Stimulated activated CD8-positive, alpha-beta memory T cell treated with anti-CD3 and anti-CD28 coated beads, Interleukin-7, amount 100 ng/mL, for 24 hours (primary cell): ENCODE results near the gene AP1S1.
"Not testable (repeated sequence)": the region's sequence is repeated elsewhere in the genome, so short reads cannot be mapped to it uniquely, and the experiment has no call there.

ENCODE experiments used
- DNase-seq: peaks from one replicate; pipeline ENCODE4 v3.0.0-alpha.2; 2020; ENCODE audit warnings: low read depth

The AP1S1 gene

DNA sequence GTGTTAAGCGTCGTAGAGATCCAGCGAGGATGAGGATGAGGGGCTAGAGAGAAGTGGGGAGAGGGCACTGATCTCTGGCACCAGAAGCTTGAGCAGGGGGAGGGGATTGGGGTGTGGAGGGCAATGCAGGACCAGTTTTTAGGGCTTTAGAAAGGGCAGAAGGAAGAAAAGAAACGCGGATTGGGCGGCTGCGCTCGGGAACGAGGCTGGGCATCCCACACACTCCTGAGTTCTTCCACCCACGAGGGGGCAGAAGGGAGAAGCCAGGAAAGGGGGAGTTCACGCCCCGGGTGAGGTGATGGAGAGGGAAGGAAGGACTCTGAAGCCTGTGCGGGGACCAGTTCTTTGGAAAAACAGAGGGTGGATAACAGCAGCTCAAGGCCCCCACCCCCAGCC is 17.2 kb downstream of the AP1S1 start:
- no peak for DNase-seq

- no peak for DNase-seq
Measured at GRCh38 chr7:101172005-101172853, 18.0 kb downstream of the AP1S1 start.

GRCh38 chr7:101172854-101173751 is 18.8 kb downstream of the AP1S1 start:
- DNase-seq = no peak

- peak; percentile 49 for DNase-seq
Measured at GRCh38 chr7:101173752-101174244, 19.5 kb downstream of the AP1S1 start.

DNA sequence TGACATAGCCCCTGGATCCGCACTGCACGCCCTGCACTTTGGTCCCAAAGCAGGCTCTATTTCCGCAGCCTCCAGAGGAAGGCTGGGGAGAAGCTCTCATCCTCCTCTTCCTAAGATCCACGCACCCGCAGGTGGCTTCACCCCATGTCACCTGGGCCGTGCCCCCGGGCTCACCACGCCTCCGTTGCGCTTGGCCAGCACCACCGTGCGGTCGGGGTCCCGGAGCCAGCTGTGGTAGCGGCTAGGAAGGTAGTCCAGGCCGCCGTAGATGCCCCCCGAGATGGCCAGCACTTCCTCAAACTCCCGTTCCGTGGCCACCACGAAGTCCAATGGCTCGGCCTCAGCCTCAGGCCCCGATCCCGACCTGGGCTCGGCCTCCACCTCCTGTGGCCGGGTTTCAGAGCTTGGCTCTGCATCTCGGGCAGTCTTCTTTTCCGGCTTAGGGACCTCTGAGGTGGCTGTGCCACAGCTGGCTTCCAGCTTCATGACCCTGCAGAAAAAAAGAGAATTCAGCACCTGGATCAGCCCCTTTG is 20.1 kb downstream of the AP1S1 start:
- DNase-seq = no peak

DNA sequence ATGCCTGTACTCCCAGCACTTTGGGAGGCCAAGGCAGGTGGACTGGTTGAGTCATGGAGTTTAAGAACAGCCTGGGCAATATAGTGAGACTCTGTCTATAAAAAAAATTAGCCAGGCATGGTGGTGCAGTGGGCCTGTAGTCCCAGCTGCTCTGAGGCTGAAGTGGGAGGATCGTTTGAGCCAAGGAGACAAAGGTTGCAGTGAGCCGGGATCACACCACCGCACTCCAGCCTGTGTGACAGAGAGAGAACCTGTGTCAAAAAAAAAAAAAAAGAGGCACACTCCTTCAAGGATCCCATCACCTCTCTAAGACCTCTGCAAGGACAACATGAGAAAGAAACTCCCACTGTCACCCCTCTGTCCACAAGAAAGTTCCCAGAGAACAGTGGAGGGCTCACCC is 21.4 kb downstream of the AP1S1 start:
- no peak for DNase-seq

GRCh38 chr7:101177644-101178043 is 23.4 kb downstream of the AP1S1 start:
- no peak for DNase-seq

DNA sequence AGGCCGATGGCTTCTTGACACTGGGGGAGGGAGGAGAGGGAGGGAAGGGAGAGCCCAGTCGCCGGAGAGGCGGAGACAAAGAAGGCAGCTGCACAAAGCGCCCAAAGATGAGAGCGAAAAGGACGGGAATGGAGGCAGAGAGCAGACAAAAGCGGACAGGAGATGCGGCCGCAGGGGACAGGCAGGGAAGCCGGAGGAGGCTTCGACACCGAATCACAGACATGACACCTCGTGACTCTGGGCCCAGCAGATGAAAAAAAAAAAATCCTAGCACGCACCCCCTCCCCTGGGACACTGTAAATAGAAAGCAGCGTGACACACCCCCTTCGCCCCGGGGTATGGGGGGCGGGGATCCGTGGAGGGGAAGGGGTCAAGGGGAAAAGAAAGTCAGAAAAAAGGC is 24.8 kb downstream of the AP1S1 start:
- DNase-seq = no peak

- DNase-seq = no peak
Measured at GRCh38 chr7:101179713-101180112, 25.4 kb downstream of the AP1S1 start.

DNA sequence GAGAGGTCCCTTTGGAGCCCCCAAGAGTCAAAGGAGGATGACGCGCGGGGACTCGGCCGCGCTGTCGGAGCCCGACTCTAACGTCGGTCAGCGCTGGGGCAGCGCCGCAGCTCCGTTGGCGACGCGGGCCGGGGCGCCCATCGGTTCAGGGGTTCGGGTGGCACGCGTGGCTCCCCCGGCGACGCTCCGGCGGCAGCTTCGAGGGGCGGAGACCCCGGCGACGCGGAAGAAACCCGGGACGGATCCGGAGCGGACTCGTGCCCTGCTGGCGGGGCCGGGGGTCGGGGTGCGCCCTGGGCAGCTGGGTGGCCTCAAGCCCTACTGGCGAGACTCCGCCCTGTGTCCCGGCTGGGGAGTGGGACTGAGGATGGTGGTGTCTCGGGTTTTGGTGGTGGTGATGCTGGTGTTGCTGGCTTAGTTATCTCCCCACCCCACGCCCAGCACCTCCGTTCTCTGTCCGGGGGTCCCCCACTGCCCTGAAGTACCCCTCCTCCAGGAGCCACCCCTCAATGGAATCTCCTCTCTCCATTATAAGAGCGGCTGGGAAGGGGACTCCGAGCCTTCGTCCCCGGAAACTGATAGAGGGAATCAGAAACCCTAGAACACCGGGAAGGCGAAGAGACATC is 26.0 kb downstream of the AP1S1 start, which contains the start of gene NAT16:
NAT16 (minus strand) TSS at position 164 of the 626 bp plus-strand sequence. CDS start 5,486 bp downstream, outside the sequence.
- no peak for DNase-seq

DNA sequence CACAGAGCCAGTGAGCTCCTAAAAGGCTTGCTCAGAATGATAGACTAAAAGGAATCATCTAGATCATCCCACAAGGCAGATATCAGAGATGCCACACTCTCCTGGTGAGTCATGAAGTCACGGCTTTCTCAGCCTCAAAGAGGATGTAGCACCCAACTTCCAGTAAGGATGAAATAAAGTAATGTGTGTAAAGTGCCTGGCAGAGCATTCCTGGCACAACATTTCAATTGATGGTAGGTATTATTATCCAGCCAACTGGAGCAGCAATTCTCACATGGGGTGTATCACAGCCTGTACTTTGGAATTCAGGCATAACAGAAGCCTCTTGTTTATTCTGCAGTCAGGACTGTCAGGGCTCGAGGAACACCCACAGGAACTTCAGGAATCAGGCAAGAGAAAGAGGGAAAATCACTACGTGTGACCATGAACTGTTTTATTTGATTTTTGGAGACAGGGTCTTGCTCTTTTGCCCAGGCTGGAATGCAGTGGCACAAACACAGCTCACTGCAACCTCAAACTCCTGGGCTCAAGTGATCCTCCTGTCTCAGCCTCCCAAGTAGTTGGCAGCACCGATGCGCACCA is 31.1 kb downstream of the AP1S1 start:
- no peak for DNase-seq

- DNase-seq = no peak
Measured at GRCh38 chr7:101186194-101186593, 31.9 kb downstream of the AP1S1 start.

DNA sequence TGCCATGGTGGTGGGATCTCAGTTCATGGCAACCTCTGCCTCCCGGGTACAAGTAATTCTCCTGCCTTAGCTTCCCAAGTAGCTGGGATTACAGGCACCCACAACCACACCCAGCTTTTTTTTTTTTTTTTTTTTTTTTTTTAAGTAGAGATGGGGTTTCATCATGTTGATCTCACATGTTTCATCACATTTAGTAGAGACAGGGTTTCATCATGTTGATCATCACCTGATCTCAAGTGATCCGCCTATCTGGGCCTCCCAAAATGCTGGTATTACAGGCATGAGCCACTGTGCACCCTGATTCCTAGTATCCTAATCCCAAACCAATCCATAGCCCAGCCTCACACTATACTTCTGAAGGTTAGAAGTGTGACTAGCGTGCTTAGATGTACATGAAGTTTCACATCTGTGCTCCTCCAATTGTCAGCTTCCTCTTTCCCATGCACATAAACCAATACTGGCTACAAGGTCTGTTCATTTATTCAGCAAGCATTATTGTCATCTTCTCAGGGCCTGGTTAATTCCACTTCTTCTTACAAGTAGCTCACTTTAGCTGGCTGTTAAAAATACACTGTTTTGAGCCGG is 32.7 kb downstream of the AP1S1 start:
- DNase-seq = no peak

DNA sequence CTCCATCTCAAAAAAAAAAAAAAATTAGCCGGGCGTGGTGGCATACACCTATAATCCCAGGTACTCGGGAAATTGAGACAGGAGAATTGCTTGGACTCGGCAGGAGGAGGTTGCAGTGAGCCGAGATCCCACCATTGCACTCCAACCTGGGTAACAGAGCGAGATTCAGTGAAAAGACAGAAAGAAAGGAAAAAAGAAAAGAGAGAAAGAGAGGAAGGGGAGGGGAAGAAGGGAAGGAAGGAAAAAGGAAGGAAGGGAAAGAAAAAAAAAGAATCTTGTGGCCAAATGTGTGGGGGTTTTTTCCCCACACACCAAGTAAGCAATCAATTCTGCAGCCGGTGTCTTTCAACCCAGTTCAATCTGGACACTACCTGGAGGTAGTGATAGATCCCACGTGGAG is 34.8 kb downstream of the AP1S1 start:
- no peak for DNase-seq

GRCh38 chr7:101195884-101196283 is 41.6 kb downstream of the AP1S1 start:
- DNase-seq = no peak

DNA sequence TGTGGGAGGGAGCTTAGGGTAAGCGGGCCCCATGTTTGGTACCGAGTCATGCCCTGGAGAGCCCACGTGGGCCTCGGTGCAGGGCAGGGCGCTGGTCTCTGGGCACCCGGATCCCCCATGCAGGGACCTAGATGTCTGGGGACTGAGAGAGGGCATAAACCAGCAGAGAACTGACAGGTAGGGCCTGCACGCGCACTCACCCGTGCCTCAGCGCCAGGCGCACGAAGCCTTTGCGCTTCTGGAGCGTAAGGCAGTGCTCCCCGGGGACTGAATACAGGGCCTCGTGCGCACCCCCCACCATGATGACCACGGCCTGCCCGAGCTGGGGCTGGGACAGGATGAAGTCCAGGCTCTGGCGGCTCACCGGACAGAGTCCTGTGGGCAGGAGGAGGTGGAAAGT is 43.7 kb downstream of the AP1S1 start:
- no peak for DNase-seq

DNA sequence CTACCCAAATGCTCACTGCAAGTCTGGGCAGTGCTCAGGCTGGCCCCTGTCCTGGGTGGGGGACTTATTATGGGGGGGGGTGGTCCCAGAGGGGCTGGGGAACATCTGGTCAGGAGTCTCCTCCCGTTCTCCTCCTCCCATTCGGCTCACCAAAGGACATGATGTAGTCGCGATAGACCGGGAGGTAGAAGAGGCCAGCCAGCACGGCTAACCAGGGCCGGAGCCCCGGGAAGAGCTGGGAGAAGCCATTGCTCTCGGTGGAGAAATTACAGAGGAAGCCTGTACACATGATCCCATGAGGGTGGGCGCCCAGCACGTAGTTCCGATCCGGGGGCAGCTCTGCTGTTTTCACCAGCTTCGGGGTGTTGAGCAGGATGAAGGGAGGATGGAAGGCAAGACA is 44.2 kb downstream of the AP1S1 start:
- no peak for DNase-seq

DNA sequence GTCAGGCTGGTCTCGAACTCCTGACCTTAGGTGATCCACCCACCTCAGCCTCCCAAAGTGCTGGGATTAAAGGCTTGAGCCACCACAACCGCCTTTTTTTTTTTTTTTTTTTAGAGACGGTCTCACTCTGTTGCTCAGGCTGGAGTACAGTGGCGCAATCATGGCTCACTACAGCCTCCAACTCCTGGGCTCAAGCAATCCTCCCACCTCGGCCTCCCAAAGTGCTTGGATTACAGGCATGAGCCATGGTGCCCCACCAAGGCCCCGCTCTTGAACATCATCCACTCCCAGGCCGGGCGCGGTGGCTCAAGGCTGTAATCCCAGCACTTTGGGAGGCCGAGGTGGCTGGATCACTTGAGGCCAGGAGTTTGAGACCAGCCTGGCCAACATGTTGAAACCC is 45.2 kb downstream of the AP1S1 start:
- not testable (repeated sequence) for DNase-seq

GRCh38 chr7:101200504-101200861 is 46.2 kb downstream of the AP1S1 start:
- DNase-seq = no peak

DNA sequence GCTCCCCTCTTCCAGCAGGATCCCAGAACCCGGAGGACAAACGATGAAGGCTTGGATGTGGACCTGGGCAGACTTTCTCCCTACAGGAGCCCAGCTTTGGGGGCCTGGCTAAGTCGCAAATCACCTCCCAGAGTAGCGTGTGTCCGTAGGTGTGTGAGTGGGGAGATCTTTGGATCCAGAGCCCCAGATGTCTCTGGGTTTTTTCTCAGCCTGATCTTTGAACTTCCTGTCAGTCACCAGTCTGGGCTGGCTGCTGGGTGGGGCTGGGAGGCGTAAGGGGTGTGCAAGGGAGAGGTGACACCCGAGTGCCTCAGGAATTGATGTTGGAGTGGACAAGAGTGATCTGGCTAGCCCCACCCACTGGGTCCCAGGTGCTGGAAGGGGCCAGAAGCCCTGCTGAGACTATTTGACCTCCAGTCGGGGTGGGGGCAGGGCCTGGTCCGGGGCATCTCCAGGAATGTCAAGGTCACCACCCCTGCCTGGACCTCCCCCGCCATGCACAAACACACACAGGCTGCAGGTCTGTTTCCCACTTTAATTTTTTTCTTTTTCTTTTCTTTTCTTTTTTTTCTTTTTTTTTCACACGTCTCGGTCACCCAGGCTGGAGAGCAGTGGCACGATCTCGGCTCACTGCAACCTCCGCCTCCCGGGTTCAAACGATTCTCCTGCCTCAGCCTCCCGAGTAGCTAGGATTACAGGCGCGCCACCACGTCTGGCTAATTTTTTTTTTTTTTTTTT is 46.8 kb downstream of the AP1S1 start, which contains the start of gene MOGAT3:
MOGAT3 (minus strand) TSS at position 175 of the 738 bp plus-strand sequence. CDS start 182 bp downstream, outside the sequence.
- no peak for DNase-seq
